Activated B cell treated with CpG ODN at 0.5 μM for 24 hours (primary cell): ENCODE results near the gene TSPAN13. TPM values are rescaled to one million over a fixed set of nuclear protein-coding genes. Genes with fewer than 3 reads are reported as not detected.
"Not testable (repeated sequence)": the region's sequence is repeated elsewhere in the genome, so short reads cannot be mapped to it uniquely, and the experiment has no call there.

Experiments
- ATAC-seq: fragments of 200-7000 bp; cut with Tn5 transposase; one replicate; pipeline ENCODE4 v1.10.0; 2021; ENCODE audit warnings: low read depth, mild to moderate bottlenecking, moderate library complexity
- CTCF ChIA-PET: fragments of 350-600 bp; sonication (Branson Sonifier 250); formaldehyde crosslinking; loops from one replicate; lab custom pipeline; 2021; ENCODE audit warnings: antibody characterized with exemption; lab: Charles Lee
- POLR2A ChIA-PET: fragments of 350-600 bp; sonication (Branson Sonifier 250); formaldehyde crosslinking; loops from one replicate; lab custom pipeline; 2021; ENCODE audit warnings: antibody characterized with exemption; lab: Charles Lee
- DNase-seq: peaks from one replicate; pipeline ENCODE4 v3.0.0; 2022
- H3K27ac Mint-ChIP-seq: one replicate; pipeline ENCODE4 v1.8.0; 2020; ENCODE audit warnings: mixed read lengths
- H3K27me3 Mint-ChIP-seq: one replicate; pipeline ENCODE4 v1.8.0; 2021; ENCODE audit warnings: mixed read lengths
- H3K36me3 Mint-ChIP-seq: one replicate; pipeline ENCODE4 v1.8.0; 2021; ENCODE audit warnings: low read depth, mixed read lengths
- H3K4me1 Mint-ChIP-seq: one replicate; pipeline ENCODE4 v1.8.0; 2021; ENCODE audit warnings: mixed read lengths
- H3K4me3 Mint-ChIP-seq: one replicate; pipeline ENCODE4 v1.8.0; 2020; ENCODE audit warnings: mild to moderate bottlenecking, mixed read lengths
- H3K9me3 Mint-ChIP-seq: one replicate; pipeline ENCODE4 v1.8.0; 2020; ENCODE audit warnings: mixed read lengths
- intact Hi-C: fragments of 100-400 bp; cut with micrococcal nuclease; formaldehyde crosslinking; loops from one replicate; pipeline ENCODE4 v1.15.1; 2024
- total RNA-seq: library from RNA; stranded (reverse); gene quantifications from 2 replicates; pipeline ENCODE4 v1.2.3, GENCODE V29; 2022
- TF ChIP-seq, protein P1 (sequence below): fragments of 200-600 bp; IDR thresholded peaks from one replicate; pipeline ENCODE4 v1.8.0; 2022; ENCODE audit warnings: antibody characterized with exemption, mild to moderate bottlenecking

Gene TSPAN13
- total RNA-seq, 1 donor from 2014 or later = 15.1 TPM

DNA sequence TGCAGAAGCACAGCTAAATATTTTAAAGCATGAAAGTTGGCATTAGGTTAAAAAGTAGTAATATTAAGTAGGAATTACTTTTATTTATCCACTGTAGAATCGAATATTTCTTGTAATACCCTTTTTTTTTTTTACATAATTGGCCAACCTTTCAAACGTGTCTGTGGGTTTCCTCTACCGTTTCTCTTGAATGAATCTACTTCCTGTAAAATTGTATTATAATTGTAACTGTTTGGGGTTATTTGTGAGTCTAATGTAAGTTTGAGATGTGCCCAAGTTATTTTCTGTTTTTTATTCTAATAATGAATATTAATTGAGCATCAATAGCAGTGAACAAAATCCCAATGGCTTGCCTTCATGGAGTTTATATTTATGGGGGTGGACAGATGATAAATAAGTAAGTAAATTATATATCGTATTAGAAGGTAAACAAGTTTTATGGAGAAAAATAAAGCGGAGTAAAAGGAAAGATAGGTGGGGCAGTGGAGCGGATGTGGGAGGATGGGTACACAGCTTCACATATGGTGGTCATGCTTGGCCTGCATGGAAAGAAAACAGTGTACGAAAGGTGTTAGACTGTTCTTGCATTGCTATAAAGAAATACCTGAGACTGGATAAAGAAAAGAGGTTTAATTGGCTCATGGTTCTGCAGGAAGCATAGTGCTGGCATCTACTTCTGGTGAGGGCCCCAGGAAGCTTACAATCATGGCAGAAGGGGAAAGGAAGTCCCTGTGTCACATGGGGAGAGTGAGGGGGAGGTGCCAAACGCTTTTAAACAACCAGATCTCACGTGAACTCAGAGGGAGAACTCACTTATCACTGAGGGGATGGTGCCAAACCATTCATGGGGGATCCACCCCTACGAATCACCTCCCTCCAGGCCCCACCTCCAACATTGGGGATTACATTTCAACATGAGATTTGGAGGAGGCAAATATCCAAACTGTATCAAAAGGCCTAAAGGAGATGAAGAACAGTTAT is 5.4 kb downstream of the TSPAN13 start:
- Mint-ChIP-seq H3K4me3 (peak overlapping the region; percentile 75), H3K27ac (peak overlapping the region; percentile 92), H3K9me3 (no peaks in the 10 kb centered on the region), H3K36me3 (peaks cover 22% of the 10 kb centered on the region), H3K4me1 (peaks cover 93% of the 10 kb centered on the region), H3K27me3 (no peaks in the 10 kb centered on the region)
- intact Hi-C loops = loop anchor here (1.0 to 10.0 kb wide), 7 partner anchors 42 to 1746 kb away; partner anchors contain the start of gene AHR
- TF ChIP-seq, protein P1, sequence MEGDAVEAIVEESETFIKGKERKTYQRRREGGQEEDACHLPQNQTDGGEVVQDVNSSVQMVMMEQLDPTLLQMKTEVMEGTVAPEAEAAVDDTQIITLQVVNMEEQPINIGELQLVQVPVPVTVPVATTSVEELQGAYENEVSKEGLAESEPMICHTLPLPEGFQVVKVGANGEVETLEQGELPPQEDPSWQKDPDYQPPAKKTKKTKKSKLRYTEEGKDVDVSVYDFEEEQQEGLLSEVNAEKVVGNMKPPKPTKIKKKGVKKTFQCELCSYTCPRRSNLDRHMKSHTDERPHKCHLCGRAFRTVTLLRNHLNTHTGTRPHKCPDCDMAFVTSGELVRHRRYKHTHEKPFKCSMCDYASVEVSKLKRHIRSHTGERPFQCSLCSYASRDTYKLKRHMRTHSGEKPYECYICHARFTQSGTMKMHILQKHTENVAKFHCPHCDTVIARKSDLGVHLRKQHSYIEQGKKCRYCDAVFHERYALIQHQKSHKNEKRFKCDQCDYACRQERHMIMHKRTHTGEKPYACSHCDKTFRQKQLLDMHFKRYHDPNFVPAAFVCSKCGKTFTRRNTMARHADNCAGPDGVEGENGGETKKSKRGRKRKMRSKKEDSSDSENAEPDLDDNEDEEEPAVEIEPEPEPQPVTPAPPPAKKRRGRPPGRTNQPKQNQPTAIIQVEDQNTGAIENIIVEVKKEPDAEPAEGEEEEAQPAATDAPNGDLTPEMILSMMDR = no peak
- CTCF ChIA-PET = interaction anchor here (0.7 to 1.3 kb wide), 2 partner anchors 12 to 165 kb away, joined by 3 read pairs; no protein-coding TSS in a partner anchor
- POLR2A ChIA-PET = interaction anchor here (1.8 to 3.1 kb wide), 2 partner anchors 11 to 112 kb away, joined by 5 to 19 read pairs; partner anchors contain the start of genes ANKMY2 and BZW2
- ATAC-seq (peak; percentile 40), DNase-seq (no peak)

DNA sequence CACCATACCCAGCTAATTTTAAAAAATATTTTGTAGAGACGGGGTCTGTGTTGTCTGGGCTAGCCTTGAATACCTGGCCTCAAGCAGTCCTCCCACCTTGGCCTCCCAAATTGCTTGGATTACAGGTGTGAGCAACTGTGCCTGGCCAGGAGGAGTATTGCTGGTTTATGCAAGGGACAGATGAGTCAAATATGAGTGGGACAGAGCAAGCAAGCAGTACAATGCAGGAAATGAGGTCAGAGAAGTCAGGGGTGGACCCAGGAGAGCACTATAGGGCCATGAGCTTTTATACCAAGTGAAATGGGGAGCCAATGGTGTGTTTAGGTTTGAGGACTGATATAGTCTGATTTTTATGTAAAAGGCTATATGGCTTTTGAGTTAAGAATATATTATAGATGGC is 6.3 kb downstream of the TSPAN13 start:
- ChIA-PET POLR2A (interaction anchor here (3.1 kb wide), 1 partner anchor 113 kb away, joined by 19 read pairs; the partner anchor contains the start of genes ANKMY2 and BZW2), CTCF (no interaction called here)
- TF ChIP-seq, protein P1 = no peak
- ATAC-seq (peak; percentile 40), DNase-seq (no peak)
- no peaks in the 10 kb centered on the region for H3K27me3 Mint-ChIP-seq
- H3K36me3 Mint-ChIP-seq = peaks cover 19% of the 10 kb centered on the region
- H3K4me3 Mint-ChIP-seq = peak overlapping the region; percentile 63
- H3K9me3 Mint-ChIP-seq = no peaks in the 10 kb centered on the region
- intact Hi-C loops = loop anchor here (2.0 to 10.0 kb wide), 6 partner anchors 41 to 1745 kb away; partner anchors contain the start of gene AHR
- peak overlapping the region; percentile 92 for H3K27ac Mint-ChIP-seq
- H3K4me1 Mint-ChIP-seq = peaks cover 90% of the 10 kb centered on the region

DNA sequence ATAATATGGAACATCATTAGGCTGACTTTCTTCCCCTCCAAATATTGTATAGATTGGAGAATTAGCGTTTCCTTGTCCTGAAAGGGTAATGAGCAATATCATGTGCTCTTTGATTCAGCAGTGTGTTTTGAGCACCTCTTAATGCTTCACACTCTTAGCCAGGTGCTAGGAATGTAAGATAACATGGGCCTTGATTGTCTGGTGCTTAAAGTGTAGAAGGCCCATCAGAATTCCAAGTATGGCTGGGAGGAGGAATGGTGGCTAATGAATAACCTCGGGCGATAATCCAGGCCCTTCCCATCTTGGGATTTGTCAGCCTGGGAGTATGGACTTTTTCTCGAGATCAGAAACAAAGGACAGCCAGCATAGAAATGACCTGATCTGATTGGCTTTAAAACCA is 8.6 kb downstream of the TSPAN13 start:
- TF ChIP-seq, protein P1 = no peak
- Mint-ChIP-seq H3K36me3 (peaks cover 23% of the 10 kb centered on the region), H3K27me3 (no peaks in the 10 kb centered on the region), H3K4me3 (no peak overlapping the region), H3K9me3 (no peaks in the 10 kb centered on the region), H3K4me1 (peaks cover 89% of the 10 kb centered on the region), H3K27ac (peak overlapping the region; percentile 92)
- ChIA-PET CTCF (no interaction called here), POLR2A (no interaction called here)
- no peak for ATAC-seq
- intact Hi-C loops = no loop called here
- no peak for DNase-seq

DNA sequence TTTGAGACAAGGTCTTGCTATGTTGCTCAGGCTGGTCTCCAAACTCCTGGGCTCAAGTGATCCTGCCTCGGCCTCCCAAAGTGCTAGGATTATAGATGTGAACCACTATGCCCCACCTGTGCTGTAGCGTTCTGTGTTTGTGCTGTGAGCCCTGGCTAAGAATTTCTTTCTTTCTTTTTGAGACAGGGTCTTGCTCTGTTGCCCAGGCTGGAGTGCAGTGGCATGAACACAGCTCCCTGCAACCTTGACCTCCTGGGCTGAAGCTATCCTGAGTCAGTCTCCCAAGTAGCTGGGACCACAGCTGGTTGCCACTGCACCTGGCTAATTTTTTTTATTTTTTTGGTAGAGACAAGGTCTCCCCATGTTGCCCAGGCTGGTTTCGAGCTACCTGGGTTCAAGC is 11.4 kb downstream of the TSPAN13 start:
- DNase-seq (no peak), ATAC-seq (no peak)
- Mint-ChIP-seq H3K27ac (peak overlapping the region; percentile 70), H3K36me3 (peaks cover 21% of the 10 kb centered on the region), H3K9me3 (no peaks in the 10 kb centered on the region), H3K4me1 (peaks cover 77% of the 10 kb centered on the region), H3K4me3 (no peak overlapping the region), H3K27me3 (no peaks in the 10 kb centered on the region)
- TF ChIP-seq, protein P1 = no peak
- ChIA-PET POLR2A (no interaction called here), CTCF (no interaction called here)
- intact Hi-C loops = loop anchor here (1.0 kb wide), 2 partner anchors 8 to 9 kb away; no protein-coding TSS in a partner anchor

DNA sequence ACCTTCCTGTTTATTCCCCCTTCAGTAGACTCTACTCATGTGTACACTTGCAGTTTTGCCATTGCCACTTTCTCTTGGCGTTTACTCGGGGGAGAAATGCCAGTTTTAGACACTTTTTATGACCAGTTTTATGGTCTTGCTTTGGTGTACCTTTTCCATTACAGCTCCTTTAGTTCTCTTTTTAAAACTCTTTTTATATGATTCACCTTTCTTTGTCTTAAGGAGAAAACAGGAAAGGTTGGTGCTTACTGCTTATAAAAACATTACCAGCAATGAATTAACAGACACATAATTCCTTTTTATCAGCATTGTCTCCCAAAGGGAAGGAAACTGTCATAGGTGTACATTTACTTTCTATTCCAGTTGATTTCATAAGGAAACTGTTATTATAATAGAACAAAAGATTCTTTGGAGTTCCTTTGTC is 11.9 kb downstream of the TSPAN13 start:
- Mint-ChIP-seq H3K9me3 (no peaks in the 10 kb centered on the region), H3K36me3 (peaks cover 22% of the 10 kb centered on the region), H3K4me3 (no peak overlapping the region), H3K4me1 (peaks cover 74% of the 10 kb centered on the region), H3K27ac (peak overlapping the region; percentile 41), H3K27me3 (no peaks in the 10 kb centered on the region)
- ChIA-PET POLR2A (no interaction called here), CTCF (no interaction called here)
- DNase-seq = no peak
- TF ChIP-seq, protein P1 = no peak
- ATAC-seq = no peak
- intact Hi-C loops = loop anchor here (1.0 kb wide), 2 partner anchors 8 to 9 kb away; no protein-coding TSS in a partner anchor

DNA sequence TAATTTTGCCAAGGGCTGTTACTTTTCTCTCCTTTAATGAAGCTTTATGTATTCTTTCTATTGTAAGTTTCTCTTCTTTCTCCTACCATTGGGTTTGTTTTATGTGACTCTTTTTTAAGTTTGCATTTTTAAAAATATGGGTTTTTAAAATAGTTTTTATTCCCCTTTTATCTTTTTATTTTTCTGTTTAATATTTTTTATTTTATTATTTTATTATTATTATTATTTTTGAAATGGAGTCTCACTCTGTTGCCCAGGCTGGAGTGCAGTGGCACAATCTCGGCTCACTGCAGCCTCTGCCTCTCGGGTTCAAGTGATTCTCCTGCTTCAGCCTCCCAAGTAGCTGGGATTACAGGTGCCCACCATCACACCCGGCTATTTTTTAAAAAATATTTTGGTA is 16.4 kb downstream of the TSPAN13 start:
- DNase-seq, ATAC-seq, CTCF ChIA-PET, intact Hi-C loops, H3K4me3 Mint-ChIP-seq, H3K27ac Mint-ChIP-seq, H3K9me3 Mint-ChIP-seq, H3K27me3 Mint-ChIP-seq: not testable (repeated sequence)
- POLR2A ChIA-PET = interaction anchor here (1.4 to 1.5 kb wide), 2 partner anchors 11 to 16 kb away, joined by 3 to 5 read pairs; partner anchors contain the start of gene TSPAN13
- Mint-ChIP-seq H3K4me1 (peaks cover 65% of the 10 kb centered on the region), H3K36me3 (peaks cover 17% of the 10 kb centered on the region)
